H1 (cell line): ENCODE data around the gene NDUFB11. TPM values are rescaled to one million over a fixed set of nuclear protein-coding genes. Genes with fewer than 3 reads are reported as not detected.

Experiments used
- BACH1 ChIP-seq: IDR thresholded peaks from 2 replicates; pipeline ENCODE4 v1.6.1; 2012; ENCODE audit warnings: low read length, improper control_type of control experiment
- BRCA1 ChIP-seq: IDR thresholded peaks from 2 replicates; pipeline ENCODE4 v1.6.1; 2012; ENCODE audit warnings: low read depth, low read length, improper control_type of control experiment
- CTCF ChIP-seq, 3 experiments: IDR thresholded peaks; 1 replicate in 2 of 3; 2 replicates in 1 of 3; pipeline versions ENCODE4 v1.5.1 to v1.6.1; 2011; ENCODE audit warnings: low read length in 3 of 3, mild to moderate bottlenecking in 3 of 3, inconsistent platforms in 2 of 3, low read depth in 1 of 3, moderate library complexity in 1 of 3; ENCODE audit not compliant: insufficient read depth in 1 of 3; ENCODE audit errors: control extremely low read depth in 1 of 3
- E2F6 ChIP-seq: IDR thresholded peaks from 2 replicates; pipeline ENCODE4 v1.6.1; 2012; ENCODE audit warnings: inconsistent platforms
- JUND ChIP-seq: IDR thresholded peaks from 2 replicates; pipeline ENCODE4 v1.6.1; 2011; ENCODE audit warnings: mild to moderate bottlenecking, improper control_type of control experiment, low read length
- MAFK ChIP-seq: IDR thresholded peaks from 2 replicates; pipeline ENCODE4 v1.6.1; 2012; ENCODE audit warnings: low read depth, mild to moderate bottlenecking, improper control_type of control experiment, low read length
- POLR2AphosphoS5 ChIP-seq: IDR thresholded peaks from 2 replicates; pipeline ENCODE4 v1.6.1; 2011; ENCODE audit warnings: low read depth, low read length
- RFX5 ChIP-seq: IDR thresholded peaks from 2 replicates; pipeline ENCODE4 v1.6.1; 2011; ENCODE audit warnings: low read depth, low read length, improper control_type of control experiment, borderline replicate concordance
- SIRT6 ChIP-seq: IDR thresholded peaks from one replicate; pipeline ENCODE4 v1.7.1; 2012; ENCODE audit warnings: low read length, inconsistent platforms
- SP1 ChIP-seq: IDR thresholded peaks from 2 replicates; pipeline ENCODE4 v1.6.1; 2011; ENCODE audit warnings: low read depth, low read length
- USF2 ChIP-seq: IDR thresholded peaks from 2 replicates; pipeline ENCODE4 v1.6.1; 2011; ENCODE audit warnings: low read length, improper control_type of control experiment
- polyA plus RNA-seq, 7 experiments: library from polyadenylated mRNA; depleted of rRNA in 3 of 7; stranded (reverse) in 5 of 7; unstranded in 2 of 7; fragments of >200 nt in 5 of 7; fragments of 200-250 nt in 2 of 7; gene quantifications; 1 replicate in 5 of 7; 2 replicates in 1 of 7; 4 replicates in 1 of 7; pipeline versions ENCODE4 v1.2.1 to v1.2.3, GENCODE V29; 2011 to 2013; ENCODE audit warnings: missing spikeins in 2 of 7, mixed read lengths in 2 of 7
- total RNA-seq: library from RNA; stranded (reverse); fragmentation: NEBNext Ultra II Directional; extraction: Animal tissue kit (Norgen Biotek cat#: 25700); gene quantifications from 2 replicates; pipeline ENCODE4 v1.2.1, GENCODE V29; 2021

NDUFB11 gene
- total and polyA plus RNA-seq, 2 of the 8 experiments (the other 6 are each of a cell fraction or from before 2014, with no cell fraction given) = 120 to 131 TPM

- TF ChIP-seq CTCF (IDR thresholded peaks at IDR 0.05; ENCODE audit: control extremely low read depth in 1 of 3, insufficient read depth in 1 of 3, low read depth in 1 of 3, low read length in 3 of 3) (no peak), SIRT6 (no peak), JUND (no peak), MAFK (no peak), RFX5 (no peak), E2F6 (no peak), BACH1 (no peak), USF2 (no peak), SP1 (no peak), POLR2AphosphoS5 (no peak), BRCA1 (no peak)
Measured at GRCh38 chrX:47182106-47182700, 37.7 kb upstream of the NDUFB11 start (continued).
